GM23338 (cell line): ENCODE measurements around the gene HIVEP3. TPM values are rescaled to one million over a fixed set of nuclear protein-coding genes. Genes with fewer than 3 reads are reported as not detected.

Experiments used
- ATAC-seq: fragments of 200-7000 bp; cut with Tn5 transposase; 3 replicates; pipeline ENCODE4 v1.9.1; 2020
- DNase-seq: peaks from one replicate; pipeline ENCODE4 v3.0.0-alpha.2; 2015; ENCODE audit warnings: low spot score
- H2AFZ ChIP-seq: fragments of 200-600 bp; sonication (generic); 2 replicates; pipeline ENCODE4 v1.8.0; 2016; ENCODE audit warnings: antibody characterized with exemption, mild to moderate bottlenecking, moderate library complexity
- H3F3A ChIP-seq: fragments of 200-600 bp; sonication (generic); replicated peaks from 2 replicates; pipeline ENCODE4 v1.8.0; 2017; ENCODE audit warnings: antibody characterized with exemption, mixed run types, low read depth
- H3K27ac ChIP-seq: fragments of 200-600 bp; sonication (generic); 2 replicates; pipeline ENCODE4 v1.6.1; 2016; ENCODE audit warnings: low read depth
- H3K27me3 ChIP-seq: fragments of 200-600 bp; sonication (generic); 2 replicates; pipeline ENCODE4 v1.8.0; 2016; ENCODE audit warnings: mild to moderate bottlenecking, mixed run types, moderate library complexity; ENCODE audit not compliant: insufficient read depth
- H3K36me3 ChIP-seq: fragments of 200-600 bp; sonication (generic); 2 replicates; pipeline ENCODE4 v1.8.0; 2016; ENCODE audit warnings: mild to moderate bottlenecking; ENCODE audit not compliant: insufficient read depth
- H3K4me1 ChIP-seq: fragments of 200-600 bp; sonication (generic); 2 replicates; pipeline ENCODE4 v1.8.0; 2016; ENCODE audit warnings: mild to moderate bottlenecking, moderate library complexity; ENCODE audit not compliant: insufficient read depth
- H3K4me2 ChIP-seq: fragments of 200-600 bp; sonication (generic); 2 replicates; pipeline ENCODE4 v1.7.1; 2017; ENCODE audit warnings: mixed run types
- H3K4me3 ChIP-seq: fragments of 200-600 bp; sonication (generic); 2 replicates; pipeline ENCODE4 v1.6.1; 2016; ENCODE audit warnings: mixed run types
- H3K79me2 ChIP-seq: fragments of 200-600 bp; sonication (generic); replicated peaks from 2 replicates; pipeline ENCODE4 v1.8.0; 2017; ENCODE audit warnings: mild to moderate bottlenecking; ENCODE audit not compliant: insufficient read depth
- H3K9me2 ChIP-seq: fragments of 200-600 bp; sonication (generic); 2 replicates; pipeline ENCODE4 v1.8.0; 2017; ENCODE audit not compliant: insufficient read depth
- H4K20me1 ChIP-seq: fragments of 200-600 bp; sonication (generic); replicated peaks from 2 replicates; pipeline ENCODE4 v1.8.0; 2017; ENCODE audit warnings: mild to moderate bottlenecking; ENCODE audit not compliant: insufficient read depth
- H3K27ac Mint-ChIP-seq: 2 replicates; pipeline ENCODE4 v1.8.0; 2020; ENCODE audit warnings: inconsistent platforms, mild to moderate bottlenecking, moderate library complexity, mixed read lengths
- H3K27me3 Mint-ChIP-seq: 3 replicates; pipeline ENCODE4 v1.8.0; 2022; ENCODE audit warnings: low read depth, mild to moderate bottlenecking, moderate library complexity, mixed read lengths, inconsistent platforms; ENCODE audit not compliant: insufficient read depth, poor library complexity
- H3K36me3 Mint-ChIP-seq: 3 replicates; pipeline ENCODE4 v1.8.0; 2021; ENCODE audit warnings: low read depth, mild to moderate bottlenecking, inconsistent platforms, moderate library complexity, mixed read lengths
- H3K4me1 Mint-ChIP-seq: 3 replicates; pipeline ENCODE4 v1.8.0; 2020; ENCODE audit warnings: mild to moderate bottlenecking, inconsistent platforms, mixed read lengths
- H3K4me3 Mint-ChIP-seq: 3 replicates; pipeline ENCODE4 v1.8.0; 2021; ENCODE audit warnings: moderate library complexity, mild to moderate bottlenecking, inconsistent platforms, mixed read lengths
- H3K9me3 Mint-ChIP-seq: 3 replicates; pipeline ENCODE4 v1.8.0; 2020; ENCODE audit warnings: moderate library complexity, mild to moderate bottlenecking, inconsistent platforms, mixed read lengths
- CREB1 ChIP-seq: fragments of 250-450 bp; sonication (Bioruptor Pico); IDR thresholded peaks from 2 replicates; pipeline ENCODE4 v1.5.0; 2020; ENCODE audit warnings: low read depth, mild to moderate bottlenecking, moderate library complexity
- EZH2 ChIP-seq: fragments of 200-600 bp; sonication (generic); IDR thresholded peaks from one replicate; pipeline ENCODE4 v1.8.0; 2017; ENCODE audit warnings: antibody characterized with exemption, mild to moderate bottlenecking, low read depth; ENCODE audit not compliant: unreplicated experiment
- JUNB ChIP-seq: IDR thresholded peaks from one replicate; pipeline ENCODE4 v1.6.1; 2016; ENCODE audit warnings: antibody characterized with exemption; ENCODE audit not compliant: unreplicated experiment
- NANOG ChIP-seq: IDR thresholded peaks from 2 replicates; pipeline ENCODE4 v1.6.1; 2016; ENCODE audit warnings: antibody characterized with exemption, borderline replicate concordance
- REST ChIP-seq: IDR thresholded peaks from one replicate; pipeline ENCODE4 v1.6.1; 2018; ENCODE audit warnings: antibody characterized with exemption; ENCODE audit not compliant: unreplicated experiment
- STAT1 ChIP-seq: IDR thresholded peaks from one replicate; pipeline ENCODE4 v1.6.1; 2016; ENCODE audit warnings: antibody characterized with exemption; ENCODE audit not compliant: unreplicated experiment
- ZNF114 ChIP-seq: fragments of 250-450 bp; sonication (Bioruptor Pico); IDR thresholded peaks from 2 replicates; pipeline ENCODE4 v1.5.0; 2020; ENCODE audit warnings: mild to moderate bottlenecking, moderate library complexity
- ZNF331 ChIP-seq: fragments of 250-450 bp; sonication (Bioruptor Pico); IDR thresholded peaks from 2 replicates; pipeline ENCODE4 v1.5.0; 2020; ENCODE audit warnings: low read depth, mild to moderate bottlenecking, moderate library complexity
- polyA plus RNA-seq: library from polyadenylated mRNA; unstranded; fragments of >200 nt; fragmentation: Nextera tagmentation; extraction: Ambion mirVana; gene quantifications from 2 replicates; pipeline ENCODE4 v1.2.1, GENCODE V29; 2016
- total RNA-seq: library from RNA; depleted of rRNA; stranded (reverse); fragments of >200 nt; shearing (Covaris generic); gene quantifications from 2 replicates; pipeline ENCODE4 v1.2.3, GENCODE V29; 2014
- TF ChIP-seq, protein P1 (sequence below), 2 experiments: fragments of 200-600 bp in 1 of 2; sonication (generic) in 1 of 2; conservative IDR thresholded peaks; 2 replicates each; pipeline versions ENCODE4 v1.5.1 to v1.6.1; 2016 to 2017; ENCODE audit warnings: antibody characterized with exemption in 2 of 2, low read depth in 2 of 2, mild to moderate bottlenecking in 2 of 2, moderate library complexity in 1 of 2

HIVEP3 gene
- total and polyA plus RNA-seq, 2 experiments from 2014 or later: 0.14 to 0.24 TPM

DNA sequence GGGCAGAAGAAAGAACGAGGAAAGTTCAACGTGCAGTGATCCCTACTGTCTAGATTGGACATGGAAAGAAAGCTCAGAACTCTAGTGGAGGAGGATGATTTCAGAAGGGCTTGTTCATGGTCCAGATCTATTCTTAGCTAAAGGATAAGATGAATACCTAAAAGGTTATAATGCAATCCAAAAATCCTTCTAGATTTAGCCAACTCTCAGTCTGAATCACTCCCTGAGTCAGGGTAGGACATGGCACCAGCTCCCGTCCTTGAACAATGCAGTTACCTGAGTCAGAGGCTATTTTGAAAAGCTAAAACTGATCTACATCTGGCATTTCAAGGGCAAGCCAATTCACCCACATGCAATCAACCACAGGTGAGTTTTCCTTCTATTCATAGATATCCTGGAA is 38.8 kb upstream of the HIVEP3 start:
- H3K4me2 ChIP-seq: no peak overlapping the region
- no peak overlapping the region for H3K27ac Mint-ChIP-seq

DNA sequence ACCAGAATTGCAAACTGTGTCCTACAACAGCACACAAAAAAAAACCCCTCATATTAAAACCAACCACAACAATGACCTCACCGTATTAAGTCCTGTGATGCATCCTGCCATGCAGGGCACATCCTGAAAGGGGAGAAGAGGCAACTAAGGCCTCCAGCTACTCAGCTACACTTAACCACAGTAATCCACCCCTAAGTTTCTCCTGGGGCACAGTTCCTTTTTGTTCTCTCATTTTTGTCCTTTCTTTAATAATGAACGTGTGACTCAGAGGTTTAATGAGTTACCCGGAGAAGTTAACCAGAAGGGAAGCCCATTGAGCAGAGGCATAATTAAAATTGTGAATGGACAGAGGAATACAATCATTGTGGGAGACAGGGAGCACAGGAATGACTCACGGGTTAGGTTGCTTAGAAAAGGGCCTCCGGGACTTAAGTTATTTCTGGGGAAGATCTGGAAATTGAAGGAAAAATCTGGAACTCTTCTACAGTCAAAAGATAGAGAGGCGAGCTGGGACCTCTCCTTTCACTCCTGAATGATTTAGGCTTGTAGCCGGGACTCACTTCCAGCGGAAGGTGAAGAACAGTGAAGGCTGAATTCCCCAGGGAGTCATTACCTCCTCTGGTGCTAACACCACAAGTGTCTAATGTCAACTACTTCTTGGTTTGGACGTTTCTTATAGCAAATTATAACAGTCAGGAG is 36.9 kb upstream of the HIVEP3 start:
- Histone ChIP-seq H3K9me2 (peaks cover 11% of the 10 kb centered on the region; the same call in 1 of the 2 replicates), H2AFZ (peak overlapping the region; percentile 75; the same call in 1 of the 2 replicates), H3K79me2 (no peaks in the 10 kb centered on the region), H3K4me3 (no peak overlapping the region), H4K20me1 (no peaks in the 10 kb centered on the region), H3K27me3 (no peaks in the 10 kb centered on the region), H3K27ac (no peak overlapping the region), H3K36me3 (no peaks in the 10 kb centered on the region), H3K4me2 (no peak overlapping the region), H3F3A (no peaks in the 10 kb centered on the region), H3K4me1 (peaks cover 6% of the 10 kb centered on the region; the same call in 1 of the 2 replicates)
- Mint-ChIP-seq H3K4me1 (peaks cover 22% of the 10 kb centered on the region), H3K27ac (no peak overlapping the region), H3K4me3 (no peak overlapping the region), H3K36me3 (no peaks in the 10 kb centered on the region), H3K9me3 (no peaks in the 10 kb centered on the region), H3K27me3 (peaks cover 2% of the 10 kb centered on the region)
- DNase-seq (no peak), ATAC-seq (peak; percentile 37; the same call in 1 of the 3 replicates)
- TF ChIP-seq EZH2: no peak
- TF ChIP-seq, protein P1, sequence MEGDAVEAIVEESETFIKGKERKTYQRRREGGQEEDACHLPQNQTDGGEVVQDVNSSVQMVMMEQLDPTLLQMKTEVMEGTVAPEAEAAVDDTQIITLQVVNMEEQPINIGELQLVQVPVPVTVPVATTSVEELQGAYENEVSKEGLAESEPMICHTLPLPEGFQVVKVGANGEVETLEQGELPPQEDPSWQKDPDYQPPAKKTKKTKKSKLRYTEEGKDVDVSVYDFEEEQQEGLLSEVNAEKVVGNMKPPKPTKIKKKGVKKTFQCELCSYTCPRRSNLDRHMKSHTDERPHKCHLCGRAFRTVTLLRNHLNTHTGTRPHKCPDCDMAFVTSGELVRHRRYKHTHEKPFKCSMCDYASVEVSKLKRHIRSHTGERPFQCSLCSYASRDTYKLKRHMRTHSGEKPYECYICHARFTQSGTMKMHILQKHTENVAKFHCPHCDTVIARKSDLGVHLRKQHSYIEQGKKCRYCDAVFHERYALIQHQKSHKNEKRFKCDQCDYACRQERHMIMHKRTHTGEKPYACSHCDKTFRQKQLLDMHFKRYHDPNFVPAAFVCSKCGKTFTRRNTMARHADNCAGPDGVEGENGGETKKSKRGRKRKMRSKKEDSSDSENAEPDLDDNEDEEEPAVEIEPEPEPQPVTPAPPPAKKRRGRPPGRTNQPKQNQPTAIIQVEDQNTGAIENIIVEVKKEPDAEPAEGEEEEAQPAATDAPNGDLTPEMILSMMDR (conservative IDR thresholded peaks at IDR 0.05; ENCODE audit: low read depth in 2 of 2): no peak
- TF ChIP-seq NANOG: no peak
- no peak for TF ChIP-seq CREB1 (CRISPR knock-in tag)
- no peak for TF ChIP-seq STAT1
- no peak for TF ChIP-seq REST

More for the DNA sequence above, 38.8 kb upstream of the HIVEP3 start:
- Histone ChIP-seq H3K27me3 (no peaks in the 10 kb centered on the region), H3K36me3 (no peaks in the 10 kb centered on the region), H2AFZ (no peak overlapping the region), H3K9me2 (peaks cover 11% of the 10 kb centered on the region; the same call in 1 of the 2 replicates), H3K4me3 (no peak overlapping the region), H3K4me1 (peaks cover 6% of the 10 kb centered on the region; the same call in 1 of the 2 replicates), H4K20me1 (no peaks in the 10 kb centered on the region), H3K79me2 (no peaks in the 10 kb centered on the region), H3F3A (no peaks in the 10 kb centered on the region), H3K27ac (no peak overlapping the region)
- Mint-ChIP-seq H3K4me3 (no peak overlapping the region), H3K36me3 (no peaks in the 10 kb centered on the region), H3K9me3 (no peaks in the 10 kb centered on the region), H3K4me1 (peaks cover 22% of the 10 kb centered on the region), H3K27me3 (peaks cover 2% of the 10 kb centered on the region)
- no peak for ATAC-seq
- TF ChIP-seq ZNF331 (CRISPR knock-in tag) (no peak), JUNB (no peak), REST (no peak), NANOG (no peak), ZNF114 (CRISPR knock-in tag) (no peak)
- no peak for DNase-seq
